Measurements from ENCODE around the gene DOK5.

DOK5 gene

GRCh38 chr20:54654450-54654849 lies 179.1 kb downstream of the DOK5 start:
- DNase-seq, result no peak

- no peak for DNase-seq
These were observed 182.0 kb downstream of the DOK5 start for GRCh38 chr20:54657268-54657826.

- DNase-seq, result no peak
These were observed 183.1 kb downstream of the DOK5 start for GRCh38 chr20:54658525-54658924.

GRCh38 chr20:54661265-54661664 lies 185.9 kb downstream of the DOK5 start:
- no peak for DNase-seq

- DNase-seq, result no peak
These were observed 186.6 kb downstream of the DOK5 start for GRCh38 chr20:54661880-54662465.

- no peak for DNase-seq
These were observed 190.4 kb downstream of the DOK5 start for GRCh38 chr20:54665812-54666211.

GRCh38 chr20:54668271-54669039 lies 193.1 kb downstream of the DOK5 start:
- peak; percentile 3 for DNase-seq

- no peak for DNase-seq
These were observed 193.6 kb downstream of the DOK5 start for GRCh38 chr20:54669040-54669363.

GRCh38 chr20:54678253-54678652 lies 202.9 kb downstream of the DOK5 start:
- DNase-seq, result no peak

- no peak for DNase-seq
These were observed 205.0 kb downstream of the DOK5 start for GRCh38 chr20:54680439-54680838.

GRCh38 chr20:54680872-54681619 lies 205.7 kb downstream of the DOK5 start:
- peak; percentile 17 for DNase-seq

GRCh38 chr20:54681869-54682268 lies 206.5 kb downstream of the DOK5 start:
- no peak for DNase-seq

- DNase-seq, result no peak
These were observed 213.1 kb downstream of the DOK5 start for GRCh38 chr20:54688476-54688875.

GRCh38 chr20:54690323-54690722 lies 214.9 kb downstream of the DOK5 start:
- DNase-seq, result no peak

GRCh38 chr20:54691327-54691726 lies 215.9 kb downstream of the DOK5 start:
- no peak for DNase-seq

GRCh38 chr20:54692168-54692887 lies 216.9 kb downstream of the DOK5 start:
- no peak for DNase-seq

GRCh38 chr20:54694516-54694915 lies 219.1 kb downstream of the DOK5 start:
- no peak for DNase-seq

- DNase-seq, result no peak
These were observed 223.0 kb downstream of the DOK5 start for GRCh38 chr20:54698373-54698772.
